ENCODE data around the gene TNNT3.
"Not testable (repeated sequence)": the region's sequence is repeated elsewhere in the genome, so short reads cannot be mapped to it uniquely, and the experiment has no call there.

The TNNT3 gene

DNA sequence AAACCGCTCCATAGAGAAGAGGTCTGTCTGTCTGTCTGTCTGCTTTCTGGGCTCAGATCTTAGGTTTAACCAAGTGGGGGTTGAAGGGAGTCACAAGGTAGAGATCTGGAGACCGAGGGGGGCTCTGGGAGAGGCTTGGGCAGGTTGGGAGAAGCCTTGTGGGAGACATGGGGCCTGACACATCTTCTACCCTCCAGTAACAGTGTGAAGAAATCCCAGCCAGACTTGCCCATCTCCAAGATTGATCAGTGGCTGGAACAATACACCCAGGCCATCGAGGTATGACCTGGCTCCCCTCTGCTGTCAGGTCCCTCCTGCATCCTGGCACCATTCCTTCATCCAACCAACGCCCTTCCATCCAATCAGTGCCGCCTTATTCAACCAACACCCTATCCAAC lies 35.2 kb upstream of the TNNT3 start:
- TF ChIP-seq, protein P1, sequence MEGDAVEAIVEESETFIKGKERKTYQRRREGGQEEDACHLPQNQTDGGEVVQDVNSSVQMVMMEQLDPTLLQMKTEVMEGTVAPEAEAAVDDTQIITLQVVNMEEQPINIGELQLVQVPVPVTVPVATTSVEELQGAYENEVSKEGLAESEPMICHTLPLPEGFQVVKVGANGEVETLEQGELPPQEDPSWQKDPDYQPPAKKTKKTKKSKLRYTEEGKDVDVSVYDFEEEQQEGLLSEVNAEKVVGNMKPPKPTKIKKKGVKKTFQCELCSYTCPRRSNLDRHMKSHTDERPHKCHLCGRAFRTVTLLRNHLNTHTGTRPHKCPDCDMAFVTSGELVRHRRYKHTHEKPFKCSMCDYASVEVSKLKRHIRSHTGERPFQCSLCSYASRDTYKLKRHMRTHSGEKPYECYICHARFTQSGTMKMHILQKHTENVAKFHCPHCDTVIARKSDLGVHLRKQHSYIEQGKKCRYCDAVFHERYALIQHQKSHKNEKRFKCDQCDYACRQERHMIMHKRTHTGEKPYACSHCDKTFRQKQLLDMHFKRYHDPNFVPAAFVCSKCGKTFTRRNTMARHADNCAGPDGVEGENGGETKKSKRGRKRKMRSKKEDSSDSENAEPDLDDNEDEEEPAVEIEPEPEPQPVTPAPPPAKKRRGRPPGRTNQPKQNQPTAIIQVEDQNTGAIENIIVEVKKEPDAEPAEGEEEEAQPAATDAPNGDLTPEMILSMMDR (conservative IDR thresholded peaks at IDR 0.05; ENCODE audit: low read length): no peak
- no peak for DNase-seq (ENCODE audit: low read depth)
- no peak overlapping the region for H3K4me3 ChIP-seq (ENCODE audit: low read length)

- H3K4me3 ChIP-seq (ENCODE audit: low read length); DNase-seq (ENCODE audit: low read depth): not testable (repeated sequence)
These were observed 33.0 kb upstream of the TNNT3 start for GRCh38 chr11:1886551-1886950.

GRCh38 chr11:1887451-1888346 lies 31.8 kb upstream of the TNNT3 start:
- no peak for DNase-seq (ENCODE audit: low read depth)
- TF ChIP-seq, protein P1 (conservative IDR thresholded peaks at IDR 0.05; ENCODE audit: low read length): no peak
- H3K4me3 ChIP-seq (ENCODE audit: low read length): no peak overlapping the region

GRCh38 chr11:1888347-1888753 lies 31.2 kb upstream of the TNNT3 start:
- H3K4me3 ChIP-seq (ENCODE audit: low read length): no peak overlapping the region
- DNase-seq (ENCODE audit: low read depth): no peak
- TF ChIP-seq, protein P1 (conservative IDR thresholded peaks at IDR 0.05; ENCODE audit: low read length): no peak

GRCh38 chr11:1888811-1889210 lies 30.7 kb upstream of the TNNT3 start:
- no peak overlapping the region for H3K4me3 ChIP-seq (ENCODE audit: low read length)
- no peak for DNase-seq (ENCODE audit: low read depth)
- TF ChIP-seq, protein P1 (conservative IDR thresholded peaks at IDR 0.05; ENCODE audit: low read length): no peak

GRCh38 chr11:1889224-1889930 lies 30.1 kb upstream of the TNNT3 start:
- H3K4me3 ChIP-seq (ENCODE audit: low read length): no peak overlapping the region
- no peak for DNase-seq (ENCODE audit: low read depth)
- TF ChIP-seq, protein P1 (conservative IDR thresholded peaks at IDR 0.05; ENCODE audit: low read length): no peak

GRCh38 chr11:1889941-1890855 lies 29.3 kb upstream of the TNNT3 start:
- no peak for DNase-seq (ENCODE audit: low read depth)
- H3K4me3 ChIP-seq (ENCODE audit: low read length): no peak overlapping the region
- TF ChIP-seq, protein P1 (conservative IDR thresholded peaks at IDR 0.05; ENCODE audit: low read length): no peak
